H9 (cell line): ENCODE data around the gene PCDH9. TPM values are rescaled to one million over a fixed set of nuclear protein-coding genes. Genes with fewer than 3 reads are reported as not detected.

Experiments used
- DNase-seq: peaks from one replicate; pipeline ENCODE4 v3.0.0-alpha.2; 2017
- H2AFZ ChIP-seq: one replicate; pipeline ENCODE4 v1.6.1; 2013; ENCODE audit warnings: mild to moderate bottlenecking, low read length, control low read depth, moderate library complexity
- H2AK5ac ChIP-seq: 2 replicates; pipeline ENCODE4 v1.6.1; 2013; ENCODE audit warnings: low read length, control low read depth, mixed read lengths; ENCODE audit not compliant: insufficient read length
- H2BK120ac ChIP-seq: one replicate; pipeline ENCODE4 v1.6.1; 2013; ENCODE audit warnings: low read depth, mild to moderate bottlenecking, low read length, control low read depth, inconsistent platforms; ENCODE audit not compliant: poor library complexity, severe bottlenecking
- H2BK12ac ChIP-seq: 2 replicates; pipeline ENCODE4 v1.6.1; 2013; ENCODE audit warnings: low read length, control low read depth, mixed read lengths, low read depth; ENCODE audit not compliant: insufficient read length
- H2BK15ac ChIP-seq: 2 replicates; pipeline ENCODE4 v1.6.1; 2013; ENCODE audit warnings: low read depth, low read length, control low read depth
- H2BK20ac ChIP-seq: one replicate; pipeline ENCODE4 v1.6.1; 2013; ENCODE audit warnings: low read depth, mild to moderate bottlenecking, low read length, control low read depth, inconsistent platforms; ENCODE audit not compliant: poor library complexity, severe bottlenecking
- H2BK5ac ChIP-seq: 2 replicates; pipeline ENCODE4 v1.6.1; 2013; ENCODE audit warnings: low read length, control low read depth, mixed read lengths; ENCODE audit not compliant: insufficient read length
- H3K14ac ChIP-seq: 2 replicates; pipeline ENCODE4 v1.6.1; 2013; ENCODE audit warnings: low read length, control low read depth; ENCODE audit not compliant: insufficient read depth
- H3K18ac ChIP-seq: 2 replicates; pipeline ENCODE4 v1.6.1; 2013; ENCODE audit warnings: low read depth, mild to moderate bottlenecking, mixed read lengths, low read length, control low read depth; ENCODE audit not compliant: insufficient read length
- H3K23ac ChIP-seq: 2 replicates; pipeline ENCODE4 v1.6.1; 2013; ENCODE audit warnings: low read length, control low read depth, mixed read lengths, low read depth; ENCODE audit not compliant: insufficient read length
- H3K23me2 ChIP-seq: 2 replicates; pipeline ENCODE4 v1.6.1; 2013; ENCODE audit warnings: low read depth, mild to moderate bottlenecking, mixed read lengths, low read length, control low read depth; ENCODE audit not compliant: insufficient read length, poor library complexity, severe bottlenecking
- H3K27ac ChIP-seq: 2 replicates; pipeline ENCODE4 v1.5.1; 2013; ENCODE audit warnings: low read length, control low read depth, mixed read lengths, low read depth; ENCODE audit not compliant: insufficient read length
- H3K27me3 ChIP-seq: 2 replicates; pipeline ENCODE4 v1.6.1; 2013; ENCODE audit warnings: low read length, control low read depth, inconsistent platforms; ENCODE audit not compliant: insufficient read depth
- H3K4ac ChIP-seq: 2 replicates; pipeline ENCODE4 v1.6.1; 2013; ENCODE audit warnings: low read depth, mild to moderate bottlenecking, control low read depth, inconsistent platforms, low read length, moderate library complexity
- H3K4me1 ChIP-seq: 2 replicates; pipeline ENCODE4 v1.6.1; 2013; ENCODE audit warnings: low read length, control low read depth, inconsistent platforms; ENCODE audit not compliant: insufficient read depth
- H3K4me2 ChIP-seq: 2 replicates; pipeline ENCODE4 v1.6.1; 2013; ENCODE audit warnings: low read length, control low read depth, mixed read lengths; ENCODE audit not compliant: insufficient read length, insufficient read depth
- H3K56ac ChIP-seq: 2 replicates; pipeline ENCODE4 v1.6.1; 2013; ENCODE audit warnings: low read depth, mild to moderate bottlenecking, mixed read lengths, low read length, control low read depth; ENCODE audit not compliant: insufficient read length
- H3K79me1 ChIP-seq: 2 replicates; pipeline ENCODE4 v1.6.1; 2013; ENCODE audit warnings: low read depth, mild to moderate bottlenecking, moderate library complexity, low read length, control low read depth, inconsistent platforms; ENCODE audit not compliant: insufficient read depth, poor library complexity, severe bottlenecking
- H3K79me2 ChIP-seq: 2 replicates; pipeline ENCODE4 v1.6.1; 2013; ENCODE audit warnings: low read length, control low read depth, inconsistent platforms; ENCODE audit not compliant: insufficient read depth
- H3K9ac ChIP-seq: 2 replicates; pipeline ENCODE4 v1.6.1; 2013; ENCODE audit warnings: low read length, control low read depth, mixed read lengths; ENCODE audit not compliant: insufficient read length; ENCODE audit errors: extremely low read depth
- H3K9me3 ChIP-seq: one replicate; pipeline ENCODE4 v1.6.1; 2013; ENCODE audit warnings: low read depth, low read length, inconsistent platforms; ENCODE audit not compliant: control insufficient read depth
- H3T11ph ChIP-seq: one replicate; pipeline ENCODE4 v1.6.1; 2013; ENCODE audit warnings: mild to moderate bottlenecking, low read length, control low read depth, inconsistent platforms
- H4K20me1 ChIP-seq: one replicate; pipeline ENCODE4 v1.6.1; 2013; ENCODE audit not compliant: control insufficient read depth, insufficient read length, insufficient read depth
- H4K5ac ChIP-seq: 2 replicates; pipeline ENCODE4 v1.6.1; 2013; ENCODE audit warnings: low read depth, mild to moderate bottlenecking, mixed read lengths, low read length, control low read depth; ENCODE audit not compliant: insufficient read length
- H4K8ac ChIP-seq: replicated peaks from 2 replicates; pipeline ENCODE4 v1.6.1; 2013; ENCODE audit warnings: low read length, control low read depth, mixed read lengths, low read depth; ENCODE audit not compliant: insufficient read length
- H4K91ac ChIP-seq: 2 replicates; pipeline ENCODE4 v1.6.1; 2013; ENCODE audit warnings: low read depth, mild to moderate bottlenecking, moderate library complexity, mixed read lengths, low read length, control low read depth; ENCODE audit not compliant: insufficient read length
- H3K27ac Mint-ChIP-seq, 3 experiments: 2 replicates in 2 of 3; 3 replicates in 1 of 3; pipeline ENCODE4 v1.8.0; 2020 to 2021; ENCODE audit warnings: mixed read lengths in 3 of 3, mild to moderate bottlenecking in 1 of 3, moderate library complexity in 1 of 3
- H3K27me3 Mint-ChIP-seq: 2 replicates; pipeline ENCODE4 v1.8.0; 2021; ENCODE audit warnings: low read depth, mild to moderate bottlenecking, moderate library complexity, mixed read lengths
- H3K36me3 Mint-ChIP-seq, 3 experiments: 2 replicates in 2 of 3; 3 replicates in 1 of 3; pipeline ENCODE4 v1.8.0; 2020 to 2021; ENCODE audit warnings: low read depth in 3 of 3, mixed read lengths in 3 of 3; ENCODE audit not compliant: insufficient read depth in 1 of 3
- H3K4me1 Mint-ChIP-seq, 2 experiments: 2 replicates each; pipeline ENCODE4 v1.8.0; 2020; ENCODE audit warnings: mixed read lengths in 2 of 2
- H3K4me3 Mint-ChIP-seq, 2 experiments: 2 replicates in 1 of 2; 3 replicates in 1 of 2; pipeline ENCODE4 v1.8.0; 2020 to 2021; ENCODE audit warnings: mild to moderate bottlenecking in 2 of 2, mixed read lengths in 2 of 2, moderate library complexity in 1 of 2
- H3K9me3 Mint-ChIP-seq, 2 experiments: 2 replicates in 1 of 2; 3 replicates in 1 of 2; pipeline ENCODE4 v1.8.0; 2020; ENCODE audit warnings: mild to moderate bottlenecking in 2 of 2, mixed read lengths in 2 of 2, moderate library complexity in 1 of 2
- WGBS: extraction: QIAGEN DNeasy Blood & Tissue Kit; methylation state at CpG from one replicate; pipeline ENCODE4 v1.1.7; 2013; ENCODE audit warnings: missing lambda C conversion rate, low lambda C conversion rate, mixed read lengths; ENCODE audit not compliant: insufficient read length; ENCODE audit errors: extremely low coverage; 5-methylcytosine and 5-hydroxymethylcytosine counted together
- total RNA-seq: library from RNA; stranded (reverse); gene quantifications from 2 replicates; pipeline ENCODE4 v1.2.1, GENCODE V29; 2021
- TF ChIP-seq, protein P1 (sequence below): fragments of 200-600 bp; sonication (generic); conservative IDR thresholded peaks from 3 replicates; pipeline ENCODE4 v1.8.0; 2021; ENCODE audit warnings: antibody characterized with exemption, mild to moderate bottlenecking

PCDH9 gene
- total RNA-seq, 1 experiment from 2014 or later, result 0.11 TPM

DNA sequence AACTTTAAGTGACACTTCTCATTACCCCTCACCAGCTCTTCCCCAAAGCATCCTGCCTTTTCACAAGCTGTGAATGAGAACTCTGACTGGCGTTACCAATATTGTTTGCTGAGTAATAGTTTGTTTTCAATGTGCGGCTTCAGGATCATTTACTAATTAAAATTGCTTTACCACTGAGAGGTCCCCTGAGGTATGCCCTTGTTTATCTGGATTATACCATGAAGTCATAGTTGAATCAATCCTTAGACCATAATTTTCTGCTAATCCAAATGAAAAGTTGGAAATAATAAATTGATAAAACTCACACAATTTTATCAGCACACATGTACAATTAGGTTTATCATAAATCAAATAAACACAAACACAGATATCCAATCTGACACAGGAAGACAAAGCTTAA, 568.8 kb downstream of the PCDH9 start:
- Histone ChIP-seq H3K79me2 (no peaks in the 10 kb centered on the region), H2BK120ac (no peak overlapping the region), H3K27me3 (no peaks in the 10 kb centered on the region), H3K79me1 (no peaks in the 10 kb centered on the region), H3K9me3 (no peaks in the 10 kb centered on the region), H2BK15ac (no peak overlapping the region), H3K4me1 (no peaks in the 10 kb centered on the region; the same call in 1 of the 2 replicates), H3K27ac (no peak overlapping the region), H2BK12ac (no peak overlapping the region), H3K56ac (no peak overlapping the region), H2AFZ (no peak overlapping the region), H3K23me2 (no peaks in the 10 kb centered on the region), H2BK20ac (no peak overlapping the region), H4K91ac (no peak overlapping the region), H3K4me2 (no peak overlapping the region), H3K14ac (no peak overlapping the region), H3K23ac (no peak overlapping the region), H3K4ac (no peak overlapping the region), H4K20me1 (no peaks in the 10 kb centered on the region), H3K18ac (no peak overlapping the region), H3K9ac (no peak overlapping the region), H2AK5ac (no peak overlapping the region), H3T11ph (no peak overlapping the region), H4K5ac (no peak overlapping the region), H4K8ac (no peak overlapping the region), H2BK5ac (no peak overlapping the region)
- Mint-ChIP-seq H3K4me3 (no peak overlapping the region), H3K27ac (no peak overlapping the region), H3K27me3 (no peaks in the 10 kb centered on the region), H3K4me1 (peaks cover 2 to 4% of the 10 kb centered on the region in 2 experiments; a peak in 3 of 4 replicates), H3K9me3 (no peaks in the 10 kb centered on the region), H3K36me3 (no peaks in the 10 kb centered on the region)
- DNase-seq, result no peak
- WGBS, result no CpG with 5 or more reads among the region's 2 CpGs
- TF ChIP-seq, protein P1, sequence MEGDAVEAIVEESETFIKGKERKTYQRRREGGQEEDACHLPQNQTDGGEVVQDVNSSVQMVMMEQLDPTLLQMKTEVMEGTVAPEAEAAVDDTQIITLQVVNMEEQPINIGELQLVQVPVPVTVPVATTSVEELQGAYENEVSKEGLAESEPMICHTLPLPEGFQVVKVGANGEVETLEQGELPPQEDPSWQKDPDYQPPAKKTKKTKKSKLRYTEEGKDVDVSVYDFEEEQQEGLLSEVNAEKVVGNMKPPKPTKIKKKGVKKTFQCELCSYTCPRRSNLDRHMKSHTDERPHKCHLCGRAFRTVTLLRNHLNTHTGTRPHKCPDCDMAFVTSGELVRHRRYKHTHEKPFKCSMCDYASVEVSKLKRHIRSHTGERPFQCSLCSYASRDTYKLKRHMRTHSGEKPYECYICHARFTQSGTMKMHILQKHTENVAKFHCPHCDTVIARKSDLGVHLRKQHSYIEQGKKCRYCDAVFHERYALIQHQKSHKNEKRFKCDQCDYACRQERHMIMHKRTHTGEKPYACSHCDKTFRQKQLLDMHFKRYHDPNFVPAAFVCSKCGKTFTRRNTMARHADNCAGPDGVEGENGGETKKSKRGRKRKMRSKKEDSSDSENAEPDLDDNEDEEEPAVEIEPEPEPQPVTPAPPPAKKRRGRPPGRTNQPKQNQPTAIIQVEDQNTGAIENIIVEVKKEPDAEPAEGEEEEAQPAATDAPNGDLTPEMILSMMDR, result no peak
